CD14-positive monocyte (primary cell): Measurements from ENCODE around the gene MMAB. TPM values are rescaled to one million over a fixed set of nuclear protein-coding genes. Genes with fewer than 3 reads are reported as not detected.

Experiments used
- DNase-seq, 3 donors: peaks; one replicate each; pipeline ENCODE4 v3.0.0-alpha.2; 2011 to 2022
- H2AFZ ChIP-seq: 2 replicates; pipeline ENCODE4 v1.6.0; 2012; ENCODE audit warnings: mild to moderate bottlenecking, low read depth, low read length, inconsistent platforms; ENCODE audit not compliant: insufficient read depth, poor library complexity, severe bottlenecking
- H3K27ac ChIP-seq, 2 donors: 1 replicate in 1 of 2; 2 replicates in 1 of 2; pipeline ENCODE4 v1.5.1; 2012 to 2013; ENCODE audit warnings: low read length in 2 of 2, control low read depth in 1 of 2, inconsistent platforms in 1 of 2, low read depth in 1 of 2, mild to moderate bottlenecking in 1 of 2
- H3K27me3 ChIP-seq, 2 donors: one replicate each; pipeline versions ENCODE4 v1.6.0 to v1.6.1; 2011 to 2013; ENCODE audit warnings: low read length in 2 of 2; ENCODE audit not compliant: control insufficient read depth in 2 of 2, insufficient read depth in 2 of 2
- H3K36me3 ChIP-seq, 2 donors: replicated peaks in 1 of 2; 1 replicate in 1 of 2; 2 replicates in 1 of 2; pipeline versions ENCODE4 v1.5.1 to v1.6.1; 2012 to 2013; ENCODE audit warnings: low read length in 2 of 2, control low read depth in 1 of 2, inconsistent platforms in 1 of 2, mild to moderate bottlenecking in 1 of 2; ENCODE audit not compliant: insufficient read depth in 2 of 2, control insufficient read depth in 1 of 2
- H3K4me1 ChIP-seq, 2 donors: 1 replicate in 1 of 2; 2 replicates in 1 of 2; pipeline versions ENCODE4 v1.5.1 to v1.6.1; 2012 to 2013; ENCODE audit warnings: low read length in 2 of 2, control low read depth in 1 of 2, inconsistent platforms in 1 of 2, mild to moderate bottlenecking in 1 of 2, moderate library complexity in 1 of 2; ENCODE audit not compliant: insufficient read depth in 2 of 2, control insufficient read depth in 1 of 2
- H3K4me2 ChIP-seq: replicated peaks from 2 replicates; pipeline ENCODE3; 2012; ENCODE audit warnings: low read length, moderate library complexity, mild to moderate bottlenecking; ENCODE audit not compliant: poor library complexity, severe bottlenecking; ENCODE audit errors: extremely low read depth
- H3K4me3 ChIP-seq, 3 experiments: fragments of 200-600 bp in 1 of 3; sonication (generic) in 1 of 3; replicated peaks in 1 of 3; 1 replicate in 2 of 3; 2 replicates in 1 of 3; pipeline ENCODE4 v1.5.1; 2011 to 2013; ENCODE audit warnings: low read length in 3 of 3, mild to moderate bottlenecking in 3 of 3, control low read depth in 2 of 3, low read depth in 2 of 3, inconsistent platforms in 1 of 3, moderate library complexity in 1 of 3
- H3K79me2 ChIP-seq: 2 replicates; pipeline ENCODE4 v1.6.0; 2012; ENCODE audit warnings: mild to moderate bottlenecking, control low read depth, inconsistent platforms, low read length, moderate library complexity; ENCODE audit not compliant: insufficient read depth
- H3K9ac ChIP-seq: 2 replicates; pipeline ENCODE4 v1.6.0; 2017; ENCODE audit warnings: low read length, mild to moderate bottlenecking; ENCODE audit not compliant: insufficient read depth, poor library complexity, severe bottlenecking
- H3K9me3 ChIP-seq, 2 donors: replicated peaks in 1 of 2; 1 replicate in 1 of 2; 2 replicates in 1 of 2; pipeline versions ENCODE4 v1.5.1 to v1.6.1; 2012 to 2013; ENCODE audit warnings: low read length in 2 of 2, control low read depth in 1 of 2; ENCODE audit not compliant: control insufficient read depth in 1 of 2, insufficient read depth in 1 of 2
- H4K20me1 ChIP-seq: 2 replicates; pipeline ENCODE4 v1.6.0; 2012; ENCODE audit warnings: mild to moderate bottlenecking, low read length, control low read depth, moderate library complexity; ENCODE audit not compliant: insufficient read depth
- H3K27ac Mint-ChIP-seq, 7 donors: one replicate each; pipeline ENCODE4 v1.8.0; 2020; ENCODE audit warnings: mild to moderate bottlenecking in 7 of 7, mixed read lengths in 7 of 7, moderate library complexity in 6 of 7, inconsistent platforms in 2 of 7
- H3K27me3 Mint-ChIP-seq, 3 donors: one replicate each; pipeline ENCODE4 v1.8.0; 2021 to 2022; ENCODE audit warnings: low read depth in 3 of 3, mild to moderate bottlenecking in 3 of 3, mixed read lengths in 3 of 3, moderate library complexity in 3 of 3, inconsistent platforms in 1 of 3
- H3K36me3 Mint-ChIP-seq, 2 donors: one replicate each; pipeline ENCODE4 v1.8.0; 2020; ENCODE audit warnings: mixed read lengths in 2 of 2, inconsistent platforms in 1 of 2, mild to moderate bottlenecking in 1 of 2
- H3K4me1 Mint-ChIP-seq: one replicate; pipeline ENCODE4 v1.8.0; 2020; ENCODE audit warnings: mild to moderate bottlenecking, mixed read lengths
- H3K4me3 Mint-ChIP-seq, 2 donors: one replicate each; pipeline ENCODE4 v1.8.0; 2020; ENCODE audit warnings: mild to moderate bottlenecking in 2 of 2, mixed read lengths in 2 of 2, moderate library complexity in 1 of 2
- H3K9me3 Mint-ChIP-seq, 7 donors: one replicate each; pipeline ENCODE4 v1.8.0; 2020 to 2022; ENCODE audit warnings: mixed read lengths in 7 of 7, mild to moderate bottlenecking in 6 of 7, moderate library complexity in 6 of 7, inconsistent platforms in 2 of 7
- WGBS: methylation state at CpG from one replicate; pipeline ENCODE4 v1.1.5; 2013; ENCODE audit warnings: missing lambda C conversion rate; ENCODE audit not compliant: insufficient coverage; 5-methylcytosine and 5-hydroxymethylcytosine counted together
- intact Hi-C, 2 donors: fragments of 100-400 bp; cut with micrococcal nuclease; formaldehyde crosslinking; loops; one replicate each; pipeline versions ENCODE4 v1.15.0 to v1.15.1; 2023
- polyA plus RNA-seq, 3 donors: library from polyadenylated mRNA; depleted of rRNA in 1 of 3; unstranded in 2 of 3; stranded (reverse) in 1 of 3; fragments of 300-500 nt in 2 of 3; fragments of >200 nt in 1 of 3; fragmentation: Illumina TruSeq in 2 of 3; gene quantifications; 1 replicate in 2 of 3; 2 replicates in 1 of 3; pipeline ENCODE4 v1.2.3, GENCODE V29; 2012 to 2021
- TF ChIP-seq, protein P1 (sequence below): fragments of 200-600 bp; IDR thresholded peaks from one replicate; pipeline ENCODE4 v1.8.0; 2022; ENCODE audit warnings: antibody characterized with exemption, mild to moderate bottlenecking

Gene MMAB
- polyA plus RNA-seq, 3 donors = 5.0 to 15.6 (median 12.4) TPM

DNA sequence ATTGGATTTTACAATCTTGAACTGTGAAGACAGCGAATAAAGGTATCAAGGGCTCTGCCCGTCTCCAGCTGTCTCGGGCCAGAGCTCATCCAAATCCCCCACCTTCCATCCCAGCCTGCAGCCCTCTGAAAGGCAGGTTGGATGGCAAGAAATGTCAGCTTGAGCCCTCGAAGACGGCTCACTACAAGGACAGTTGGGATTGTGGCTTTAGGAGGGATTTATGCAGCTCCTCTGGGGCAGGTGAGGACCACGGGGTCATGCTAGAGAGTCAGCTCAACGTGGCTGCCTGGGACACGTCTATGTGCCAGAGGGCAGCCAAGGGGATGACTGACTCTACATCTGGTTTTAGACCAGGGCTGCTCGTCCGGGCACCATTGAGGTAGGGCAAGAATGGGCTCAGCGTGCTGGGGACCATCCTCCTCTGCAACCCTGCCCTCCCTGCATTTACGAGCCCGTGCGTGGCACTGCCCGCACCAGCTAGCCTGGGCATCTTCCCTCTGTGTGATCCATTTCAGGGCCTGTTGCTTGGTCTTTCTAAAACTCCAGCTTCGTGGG, 16.5 kb upstream of the MMAB start:
- Histone ChIP-seq H3K27ac (no peak overlapping the region), H4K20me1 (no peaks in the 10 kb centered on the region), H3K36me3 (peaks cover 5 to 19% of the 10 kb centered on the region in 2 donors), H2AFZ (no peak overlapping the region), H3K9ac (no peak overlapping the region), H3K4me3 (no peak overlapping the region), H3K27me3 (no peaks in the 10 kb centered on the region), H3K79me2 (no peaks in the 10 kb centered on the region), H3K4me1 (peaks cover 1 to 3% of the 10 kb centered on the region in 2 donors), H3K4me2 (no peak overlapping the region), H3K9me3 (no peaks in the 10 kb centered on the region)
- Mint-ChIP-seq H3K4me1 (peaks cover 4% of the 10 kb centered on the region), H3K27me3 (peaks cover 4 to 16% (median 10%) of the 10 kb centered on the region in 3 donors), H3K9me3 (no peaks in the 10 kb centered on the region), H3K27ac (peak overlapping the region in 1 of 7 donors; percentile 52), H3K4me3 (no peak overlapping the region), H3K36me3 (peaks cover 45 to 53% of the 10 kb centered on the region in 2 donors)
- 100% methylated on average over 10 of the region's 16 CpGs for WGBS
- TF ChIP-seq, protein P1, sequence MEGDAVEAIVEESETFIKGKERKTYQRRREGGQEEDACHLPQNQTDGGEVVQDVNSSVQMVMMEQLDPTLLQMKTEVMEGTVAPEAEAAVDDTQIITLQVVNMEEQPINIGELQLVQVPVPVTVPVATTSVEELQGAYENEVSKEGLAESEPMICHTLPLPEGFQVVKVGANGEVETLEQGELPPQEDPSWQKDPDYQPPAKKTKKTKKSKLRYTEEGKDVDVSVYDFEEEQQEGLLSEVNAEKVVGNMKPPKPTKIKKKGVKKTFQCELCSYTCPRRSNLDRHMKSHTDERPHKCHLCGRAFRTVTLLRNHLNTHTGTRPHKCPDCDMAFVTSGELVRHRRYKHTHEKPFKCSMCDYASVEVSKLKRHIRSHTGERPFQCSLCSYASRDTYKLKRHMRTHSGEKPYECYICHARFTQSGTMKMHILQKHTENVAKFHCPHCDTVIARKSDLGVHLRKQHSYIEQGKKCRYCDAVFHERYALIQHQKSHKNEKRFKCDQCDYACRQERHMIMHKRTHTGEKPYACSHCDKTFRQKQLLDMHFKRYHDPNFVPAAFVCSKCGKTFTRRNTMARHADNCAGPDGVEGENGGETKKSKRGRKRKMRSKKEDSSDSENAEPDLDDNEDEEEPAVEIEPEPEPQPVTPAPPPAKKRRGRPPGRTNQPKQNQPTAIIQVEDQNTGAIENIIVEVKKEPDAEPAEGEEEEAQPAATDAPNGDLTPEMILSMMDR = no peak
- intact Hi-C loops = no loop called here
- no peak for DNase-seq

DNA sequence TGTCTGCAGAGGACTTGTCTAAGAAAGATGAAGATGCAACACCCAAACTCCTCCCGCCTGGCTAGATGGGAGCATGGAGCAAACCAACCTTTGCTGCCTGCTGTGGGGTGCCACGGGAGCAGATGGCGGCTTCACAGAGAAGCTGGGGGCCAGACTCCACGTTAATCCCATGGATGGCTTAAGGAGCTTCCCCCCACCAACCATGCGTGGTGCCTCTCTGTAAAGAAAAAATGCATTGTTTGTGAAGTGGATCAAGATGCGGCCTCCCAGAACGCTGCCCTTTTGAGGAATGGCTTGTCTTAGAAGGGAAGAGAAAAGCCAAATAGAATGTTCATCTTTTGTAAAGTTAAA, 15.9 kb upstream of the MMAB start:
- WGBS = 94% methylated on average over 3 of the region's 7 CpGs
- no peaks in the 10 kb centered on the region for H3K79me2 ChIP-seq
- Mint-ChIP-seq H3K27me3 (peaks cover 4 to 14% (median 10%) of the 10 kb centered on the region in 3 donors), H3K9me3 (no peaks in the 10 kb centered on the region), H3K4me3 (no peak overlapping the region), H3K4me1 (no peaks in the 10 kb centered on the region), H3K27ac (no peak overlapping the region), H3K36me3 (peaks cover 44 to 49% of the 10 kb centered on the region in 2 donors)
- no peaks in the 10 kb centered on the region for H4K20me1 ChIP-seq
- no peaks in the 10 kb centered on the region for H3K9me3 ChIP-seq
- no peak overlapping the region for H3K4me3 ChIP-seq
- TF ChIP-seq, protein P1 = no peak
- H3K9ac ChIP-seq = no peak overlapping the region
- no peaks in the 10 kb centered on the region for H3K4me1 ChIP-seq
- intact Hi-C loops = no loop called here
- H3K36me3 ChIP-seq = peaks cover 5 to 18% of the 10 kb centered on the region in 2 donors
- no peaks in the 10 kb centered on the region for H3K27me3 ChIP-seq
- no peak overlapping the region for H2AFZ ChIP-seq
- DNase-seq = no peak
- no peak overlapping the region for H3K4me2 ChIP-seq
- H3K27ac ChIP-seq = no peak overlapping the region
